Measurements from ENCODE around the gene FBXL15. TPM values are rescaled to one million over a fixed set of nuclear protein-coding genes. Genes with fewer than 3 reads are reported as not detected.

The FBXL15 gene
- total RNA-seq, 1 donor from 2014 or later: 6.3 TPM

GRCh38 chr10:102398172-102399020 is 22.2 kb upstream of the FBXL15 start:
- no peak for DNase-seq

- peak; percentile 93 for DNase-seq
Observed at GRCh38 chr10:102399217-102400021, 21.2 kb upstream of the FBXL15 start.

- DNase-seq: no peak
Observed at GRCh38 chr10:102400076-102400475, 20.6 kb upstream of the FBXL15 start.

DNA sequence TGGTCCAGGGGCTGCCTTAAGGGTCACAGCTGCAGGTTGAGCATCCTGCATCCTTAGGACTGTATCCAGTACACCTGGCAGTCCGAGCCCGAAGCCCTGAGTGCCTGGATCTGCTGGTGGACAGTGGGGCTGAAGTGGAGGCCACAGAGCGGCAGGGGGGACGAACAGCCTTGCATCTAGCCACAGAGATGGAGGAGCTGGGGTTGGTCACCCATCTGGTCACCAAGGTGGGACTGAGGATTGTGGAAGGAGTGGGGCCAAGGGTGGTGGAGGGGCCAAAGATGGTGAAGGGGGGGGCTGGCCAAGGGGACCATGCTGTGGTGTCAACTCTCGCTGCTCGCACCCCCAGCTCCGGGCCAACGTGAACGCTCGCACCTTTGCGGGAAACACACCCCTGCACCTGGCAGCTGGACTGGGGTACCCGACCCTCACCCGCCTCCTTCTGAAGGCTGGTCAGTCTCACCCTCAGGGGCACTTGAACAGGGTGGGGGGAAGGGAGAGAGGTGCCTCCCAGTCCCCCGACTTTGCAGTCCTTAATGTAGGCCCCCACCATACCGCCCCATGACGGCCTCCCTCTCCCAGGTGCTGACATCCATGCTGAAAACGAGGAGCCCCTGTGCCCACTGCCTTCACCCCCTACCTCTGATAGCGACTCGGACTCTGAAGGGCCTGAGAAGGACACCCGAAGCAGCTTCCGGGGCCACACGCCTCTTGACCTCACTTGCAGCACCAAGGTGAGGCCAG is 19.9 kb upstream of the FBXL15 start:
- no peak for DNase-seq

GRCh38 chr10:102401342-102401654 is 19.3 kb upstream of the FBXL15 start:
- DNase-seq: no peak

- no peak for DNase-seq
Observed at GRCh38 chr10:102401735-102402511, 18.7 kb upstream of the FBXL15 start.

DNA sequence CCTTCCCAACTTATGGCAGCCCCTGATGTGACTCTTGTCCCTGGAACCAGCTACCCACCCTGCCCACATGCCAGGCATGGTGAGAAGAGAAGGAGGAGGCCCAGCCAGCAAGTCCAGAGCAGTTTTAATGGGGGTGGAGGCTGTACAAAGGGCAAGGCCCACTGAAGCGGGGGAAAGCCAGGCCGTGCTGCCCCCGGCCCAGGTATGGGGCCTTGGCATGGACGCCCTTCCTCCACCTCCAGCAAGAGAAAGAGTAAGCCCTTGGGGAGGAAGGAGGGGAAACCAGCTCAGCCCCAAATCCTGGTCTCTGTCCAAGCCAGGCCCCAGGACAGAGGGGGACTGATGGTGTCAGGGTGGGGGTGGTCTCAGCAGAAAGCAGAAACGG is 18.1 kb upstream of the FBXL15 start:
- DNase-seq: no peak

DNA sequence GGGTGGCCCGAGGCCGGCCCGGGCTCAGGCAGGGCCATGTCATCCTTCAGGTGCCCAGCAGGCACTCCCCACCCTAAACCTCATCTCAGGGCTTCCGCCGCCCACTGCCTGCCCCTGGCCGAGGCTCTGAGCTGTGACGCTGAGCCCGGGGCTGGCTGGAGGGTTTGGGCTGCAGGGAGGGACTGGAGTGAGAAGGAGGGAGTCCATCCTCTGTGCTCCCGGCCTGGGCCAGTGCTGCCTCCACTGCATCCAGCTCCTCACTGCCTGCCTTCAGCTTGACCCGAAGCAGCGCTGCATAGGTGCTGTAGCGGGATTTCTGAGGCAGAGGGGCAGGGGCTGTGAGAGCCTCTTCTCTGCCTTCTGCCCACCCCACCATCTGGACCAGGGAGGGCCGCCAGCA is 17.5 kb upstream of the FBXL15 start:
- DNase-seq: no peak

GRCh38 chr10:102404361-102405107 is 16.1 kb upstream of the FBXL15 start:
- no peak for DNase-seq

GRCh38 chr10:102405108-102405571 is 15.5 kb upstream of the FBXL15 start:
- DNase-seq: no peak

DNA sequence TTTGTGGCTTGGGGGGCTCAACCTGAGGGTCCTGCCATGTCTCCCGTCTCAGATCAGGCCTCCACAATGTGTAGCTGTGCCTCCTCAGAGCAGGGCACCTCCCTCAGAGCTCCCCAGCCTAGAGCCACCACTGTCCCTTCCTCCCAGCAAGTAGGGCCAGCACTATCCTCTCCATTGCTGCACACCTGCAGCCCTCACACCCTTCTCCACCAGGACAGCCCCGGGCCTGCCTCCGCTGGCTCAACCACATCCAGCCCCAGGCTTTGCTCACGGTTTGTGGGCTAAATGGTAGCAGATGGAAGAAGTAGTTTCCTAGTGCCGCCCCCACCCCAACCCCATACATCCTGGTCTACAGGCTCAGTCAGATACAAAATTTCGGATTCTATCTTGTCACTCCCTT is 15.0 kb upstream of the FBXL15 start:
- no peak for DNase-seq

GRCh38 chr10:102406815-102407214 is 13.8 kb upstream of the FBXL15 start:
- no peak for DNase-seq

- no peak for DNase-seq
Observed at GRCh38 chr10:102407425-102408130, 13.1 kb upstream of the FBXL15 start.

DNA sequence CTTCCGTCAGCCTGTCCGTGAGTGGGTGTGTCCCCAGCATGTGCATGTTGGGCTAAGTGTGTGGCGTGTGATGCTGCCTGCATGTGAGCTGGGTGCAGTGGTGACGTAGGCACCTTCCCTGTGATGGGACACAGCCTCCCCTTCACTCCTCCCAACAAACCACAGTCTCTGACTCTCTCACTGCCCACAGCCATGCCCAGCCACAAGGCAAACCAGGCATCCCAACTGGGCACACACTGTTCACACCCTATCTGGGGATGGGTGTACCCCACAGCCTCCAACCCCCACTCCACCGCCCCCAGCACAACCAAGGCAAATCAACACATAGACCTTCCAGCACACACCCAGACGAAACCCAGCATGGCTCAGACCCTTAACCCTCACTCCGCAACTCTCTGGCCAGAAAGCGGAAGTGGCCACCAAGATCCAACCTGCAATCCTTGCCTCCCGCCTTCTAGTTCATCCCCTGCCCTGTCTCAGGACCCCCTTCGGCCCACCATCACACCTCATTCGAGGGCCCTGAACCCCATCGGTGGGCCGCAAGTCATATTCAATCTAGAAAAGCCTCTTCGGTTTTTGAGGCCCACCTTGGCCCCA is 12.4 kb upstream of the FBXL15 start:
- no peak for DNase-seq

- DNase-seq: peak; percentile 81
Observed at GRCh38 chr10:102408728-102409603, 11.7 kb upstream of the FBXL15 start.

- DNase-seq: peak; percentile 46
Observed at GRCh38 chr10:102409604-102410428, 10.8 kb upstream of the FBXL15 start.

- DNase-seq: peak; percentile 74
Observed at GRCh38 chr10:102410429-102411073, 10.1 kb upstream of the FBXL15 start.
